ENCODE data around the gene TMEM203. TPM values are rescaled to one million over a fixed set of nuclear protein-coding genes. Genes with fewer than 3 reads are reported as not detected.
A peak's percentile ranks its signal among the peaks of the same experiment; 100 is the strongest.

The TMEM203 gene
- total and polyA plus RNA-seq, 2 of the 13 experiments (the other 11 are each of a cell fraction or from before 2014, with no cell fraction given) = 23.4 to 36.7 TPM

GRCh38 chr9:137200311-137201204 is 4.9 kb downstream of the TMEM203 start, which contains the start of gene TPRN (continued):
- no peak; the same call in 1 of the 2 replicates for TF ChIP-seq MZF1 (CRISPR knock-in tag; IDR thresholded peaks at IDR 0.05; ENCODE audit: borderline replicate concordance)
- TF ChIP-seq, protein P1, sequence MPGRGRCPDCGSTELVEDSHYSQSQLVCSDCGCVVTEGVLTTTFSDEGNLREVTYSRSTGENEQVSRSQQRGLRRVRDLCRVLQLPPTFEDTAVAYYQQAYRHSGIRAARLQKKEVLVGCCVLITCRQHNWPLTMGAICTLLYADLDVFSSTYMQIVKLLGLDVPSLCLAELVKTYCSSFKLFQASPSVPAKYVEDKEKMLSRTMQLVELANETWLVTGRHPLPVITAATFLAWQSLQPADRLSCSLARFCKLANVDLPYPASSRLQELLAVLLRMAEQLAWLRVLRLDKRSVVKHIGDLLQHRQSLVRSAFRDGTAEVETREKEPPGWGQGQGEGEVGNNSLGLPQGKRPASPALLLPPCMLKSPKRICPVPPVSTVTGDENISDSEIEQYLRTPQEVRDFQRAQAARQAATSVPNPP (CRISPR knock-in tag; IDR thresholded peaks at IDR 0.05) = peak; percentile 83; the same call in 1 of the 2 replicates
- TF ChIP-seq MXD4 (CRISPR knock-in tag; IDR thresholded peaks at IDR 0.05) = 0 out of 2 replicates have a peak, but pooled peaks have one; percentile 86
- peak; percentile 71; the same call in 1 of the 2 replicates for TF ChIP-seq NCOR1 (IDR thresholded peaks at IDR 0.05; ENCODE audit: borderline replicate concordance, low read length)
- TF ChIP-seq ZNF558 (CRISPR knock-in tag; IDR thresholded peaks at IDR 0.05; ENCODE audit: borderline replicate concordance) = peak; percentile 17; the same call in 1 of the 2 replicates
- TF ChIP-seq MAFK (conservative IDR thresholded peaks at IDR 0.05 in 1 of 2, IDR thresholded peaks at IDR 0.05 in 1 of 2; ENCODE audit: low read length in 2 of 2) = no peak
- TF ChIP-seq FOXP1 (IDR thresholded peaks at IDR 0.05) = no peak
- TF ChIP-seq FOXP1 (CRISPR knock-in tag; IDR thresholded peaks at IDR 0.05) = 0 out of 2 replicates have a peak, but pooled peaks have one; percentile 38
- TF ChIP-seq, protein P2, sequence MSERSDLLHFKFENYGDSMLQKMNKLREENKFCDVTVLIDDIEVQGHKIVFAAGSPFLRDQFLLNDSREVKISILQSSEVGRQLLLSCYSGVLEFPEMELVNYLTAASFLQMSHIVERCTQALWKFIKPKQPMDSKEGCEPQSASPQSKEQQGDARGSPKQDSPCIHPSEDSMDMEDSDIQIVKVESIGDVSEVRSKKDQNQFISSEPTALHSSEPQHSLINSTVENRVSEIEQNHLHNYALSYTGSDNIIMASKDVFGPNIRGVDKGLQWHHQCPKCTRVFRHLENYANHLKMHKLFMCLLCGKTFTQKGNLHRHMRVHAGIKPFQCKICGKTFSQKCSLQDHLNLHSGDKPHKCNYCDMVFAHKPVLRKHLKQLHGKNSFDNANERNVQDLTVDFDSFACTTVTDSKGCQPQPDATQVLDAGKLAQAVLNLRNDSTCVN (CRISPR knock-in tag; IDR thresholded peaks at IDR 0.05; ENCODE audit: borderline replicate concordance) = peak; percentile 62; the same call in 1 of the 2 replicates
- TF ChIP-seq LCORL (IDR thresholded peaks at IDR 0.05) = no peak
- peak; percentile 90 for TF ChIP-seq LCORL (CRISPR knock-in tag; IDR thresholded peaks at IDR 0.05)
- TF ChIP-seq FOSL1 (CRISPR knock-in tag; IDR thresholded peaks at IDR 0.05; ENCODE audit: borderline replicate concordance) = no peak
- peak; percentile 71 for TF ChIP-seq ZNF205 (CRISPR knock-in tag; IDR thresholded peaks at IDR 0.05)
- no peak for TF ChIP-seq MTF2 (CRISPR knock-in tag; IDR thresholded peaks at IDR 0.05; ENCODE audit: borderline replicate concordance)
- peak; percentile 72; the same call in 1 of the 2 replicates for TF ChIP-seq REL (CRISPR knock-in tag; conservative IDR thresholded peaks at IDR 0.05)
- no peak for TF ChIP-seq CENPX (CRISPR knock-in tag; IDR thresholded peaks at IDR 0.05)
- TF ChIP-seq, protein P3, sequence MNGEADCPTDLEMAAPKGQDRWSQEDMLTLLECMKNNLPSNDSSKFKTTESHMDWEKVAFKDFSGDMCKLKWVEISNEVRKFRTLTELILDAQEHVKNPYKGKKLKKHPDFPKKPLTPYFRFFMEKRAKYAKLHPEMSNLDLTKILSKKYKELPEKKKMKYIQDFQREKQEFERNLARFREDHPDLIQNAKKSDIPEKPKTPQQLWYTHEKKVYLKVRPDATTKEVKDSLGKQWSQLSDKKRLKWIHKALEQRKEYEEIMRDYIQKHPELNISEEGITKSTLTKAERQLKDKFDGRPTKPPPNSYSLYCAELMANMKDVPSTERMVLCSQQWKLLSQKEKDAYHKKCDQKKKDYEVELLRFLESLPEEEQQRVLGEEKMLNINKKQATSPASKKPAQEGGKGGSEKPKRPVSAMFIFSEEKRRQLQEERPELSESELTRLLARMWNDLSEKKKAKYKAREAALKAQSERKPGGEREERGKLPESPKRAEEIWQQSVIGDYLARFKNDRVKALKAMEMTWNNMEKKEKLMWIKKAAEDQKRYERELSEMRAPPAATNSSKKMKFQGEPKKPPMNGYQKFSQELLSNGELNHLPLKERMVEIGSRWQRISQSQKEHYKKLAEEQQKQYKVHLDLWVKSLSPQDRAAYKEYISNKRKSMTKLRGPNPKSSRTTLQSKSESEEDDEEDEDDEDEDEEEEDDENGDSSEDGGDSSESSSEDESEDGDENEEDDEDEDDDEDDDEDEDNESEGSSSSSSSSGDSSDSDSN (CRISPR knock-in tag; IDR thresholded peaks at IDR 0.05) = peak; percentile 92
- TF ChIP-seq ZNF224 (CRISPR knock-in tag; IDR thresholded peaks at IDR 0.05) = 0 out of 2 replicates have a peak, but pooled peaks have one; percentile 25
- peak; percentile 39; the same call in 1 of the 2 replicates for TF ChIP-seq TOPORS (CRISPR knock-in tag; IDR thresholded peaks at IDR 0.05)
- TF ChIP-seq MXD1 (CRISPR knock-in tag; IDR thresholded peaks at IDR 0.05) = peak; percentile 37; the same call in 1 of the 2 replicates
- peak; percentile 69 for TF ChIP-seq RBM22 (optimal IDR thresholded peaks at IDR 0.05; ENCODE audit: low read length)
- TF ChIP-seq ZNF382 (CRISPR knock-in tag; IDR thresholded peaks at IDR 0.05; ENCODE audit: borderline replicate concordance) = no peak
- TF ChIP-seq ZNF335 (CRISPR knock-in tag; IDR thresholded peaks at IDR 0.05) = peak; percentile 82; the same call in 1 of the 2 replicates
- TF ChIP-seq, protein P4, sequence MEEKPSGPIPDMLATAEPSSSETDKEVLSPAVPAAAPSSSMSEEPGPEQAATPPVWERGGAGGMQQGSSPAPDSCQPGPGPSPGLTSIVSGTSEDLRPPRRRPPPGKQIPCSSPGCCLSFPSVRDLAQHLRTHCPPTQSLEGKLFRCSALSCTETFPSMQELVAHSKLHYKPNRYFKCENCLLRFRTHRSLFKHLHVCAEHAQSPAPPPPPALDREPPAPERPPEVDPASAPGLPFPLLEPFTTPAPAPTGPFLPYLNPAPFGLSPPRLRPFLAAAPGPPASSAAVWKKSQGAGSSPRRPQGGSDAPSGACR (CRISPR knock-in tag; IDR thresholded peaks at IDR 0.05) = peak; percentile 70; the same call in 1 of the 2 replicates
